NCI-H128 (cell line): ENCODE results near the gene RPS6KA1.
"Not testable (repeated sequence)": the region's sequence is repeated elsewhere in the genome, so short reads cannot be mapped to it uniquely, and the experiment has no call there.

Experiments
- DNase-seq: peaks from one replicate; lab custom pipeline; 2025; ENCODE audit not compliant: unreplicated experiment; lab: John Stamatoyannopoulos, UW

RPS6KA1 gene

DNA sequence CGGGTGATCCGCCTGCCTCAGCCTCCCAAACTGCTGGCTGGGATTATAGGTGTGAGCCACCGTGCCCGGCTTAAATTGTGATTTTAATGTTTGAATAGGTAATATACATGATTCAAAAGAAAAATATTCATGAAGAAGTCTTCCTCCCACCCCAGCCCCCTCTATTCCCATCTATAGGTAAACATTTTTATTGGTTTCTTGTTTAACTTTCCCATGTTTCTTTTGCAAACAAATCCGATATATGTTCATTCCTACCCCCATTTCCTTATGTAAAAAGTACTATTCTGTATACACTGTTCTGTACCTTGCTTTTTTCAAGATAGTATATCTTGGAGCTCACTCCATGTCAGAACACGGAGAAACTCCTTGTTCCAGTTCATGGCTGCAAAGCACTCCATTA is 23.2 kb downstream of the RPS6KA1 start:
- no peak for DNase-seq

DNA sequence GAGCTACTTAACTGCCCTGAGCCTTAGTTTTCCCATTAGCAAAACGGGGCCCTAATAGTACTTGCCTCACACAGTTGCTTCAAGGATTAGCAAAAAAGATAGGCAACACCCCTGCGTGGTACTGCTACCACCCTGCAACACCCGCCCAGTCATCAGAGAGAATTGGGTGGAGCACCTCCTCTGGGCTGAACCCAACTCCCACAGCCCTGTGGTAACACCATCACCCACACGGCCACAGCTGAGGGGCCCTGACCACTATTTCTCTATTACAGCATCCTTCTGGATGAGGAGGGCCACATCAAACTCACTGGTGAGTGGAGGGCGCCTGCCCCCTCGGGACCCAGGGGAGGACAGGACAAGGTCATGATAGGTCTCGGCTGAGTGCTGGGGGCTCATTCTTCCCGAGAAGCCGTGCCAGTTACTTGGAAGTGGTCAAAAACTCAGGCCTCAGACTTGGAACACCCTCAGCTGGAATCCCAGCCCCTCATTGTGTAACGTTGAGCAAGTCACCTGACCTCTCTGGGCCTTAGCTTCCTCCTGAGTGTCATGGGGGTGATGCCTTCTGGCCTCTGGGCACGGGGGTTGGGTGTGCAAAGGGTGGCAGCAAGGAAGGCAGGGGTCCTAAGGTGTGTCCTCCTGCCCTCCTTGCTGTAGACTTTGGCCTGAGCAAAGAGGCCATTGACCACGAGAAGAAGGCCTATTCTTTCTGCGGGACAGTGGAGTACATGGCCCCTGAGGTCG is 24.6 kb downstream of the RPS6KA1 start:
- DNase-seq, result no peak

DNA sequence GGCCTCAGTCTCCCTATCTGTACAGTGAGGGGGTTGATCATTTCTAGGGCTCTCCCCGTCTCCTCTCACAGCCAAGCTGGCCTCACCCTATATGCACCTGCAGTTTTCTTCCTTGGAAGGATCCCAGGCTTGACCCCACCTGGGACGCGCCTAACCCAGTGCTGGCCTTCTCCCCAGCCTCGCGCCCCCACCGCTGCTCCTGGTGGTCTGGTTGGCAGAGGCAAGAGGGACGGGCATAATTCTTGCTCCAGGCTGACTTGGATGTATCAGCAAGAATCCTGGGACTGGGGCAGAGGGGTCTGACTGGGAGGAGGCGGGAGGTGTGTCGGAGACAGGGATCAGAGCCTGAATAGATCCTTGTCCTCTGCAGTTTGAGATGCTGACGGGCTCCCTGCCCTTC is 25.2 kb downstream of the RPS6KA1 start:
- no peak for DNase-seq

DNA sequence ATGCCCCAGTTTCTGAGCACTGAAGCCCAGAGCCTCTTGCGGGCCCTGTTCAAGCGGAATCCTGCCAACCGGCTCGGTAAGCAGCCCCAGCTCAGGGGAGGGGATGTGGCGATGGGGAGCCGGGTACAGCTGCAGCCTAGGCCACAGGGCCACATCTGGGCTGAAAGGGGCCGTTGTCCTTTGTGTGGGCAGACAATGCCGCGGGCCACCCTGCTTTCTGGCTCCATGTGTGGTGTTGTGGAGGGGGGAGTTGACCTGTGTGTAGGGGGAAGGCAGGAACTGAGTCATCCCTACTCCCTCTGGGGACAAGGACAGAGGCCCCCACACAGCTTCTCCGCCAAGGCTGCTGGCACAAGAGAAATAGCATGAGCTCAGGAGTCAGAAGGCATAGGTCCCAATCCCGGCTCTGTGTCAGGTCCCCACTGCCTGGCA is 26.0 kb downstream of the RPS6KA1 start:
- DNase-seq, result no peak

- no peak for DNase-seq
Observed at GRCh38 chr1:26556111-26556510, 26.6 kb downstream of the RPS6KA1 start.

GRCh38 chr1:26557008-26557407 is 27.4 kb downstream of the RPS6KA1 start:
- DNase-seq, result no peak

DNA sequence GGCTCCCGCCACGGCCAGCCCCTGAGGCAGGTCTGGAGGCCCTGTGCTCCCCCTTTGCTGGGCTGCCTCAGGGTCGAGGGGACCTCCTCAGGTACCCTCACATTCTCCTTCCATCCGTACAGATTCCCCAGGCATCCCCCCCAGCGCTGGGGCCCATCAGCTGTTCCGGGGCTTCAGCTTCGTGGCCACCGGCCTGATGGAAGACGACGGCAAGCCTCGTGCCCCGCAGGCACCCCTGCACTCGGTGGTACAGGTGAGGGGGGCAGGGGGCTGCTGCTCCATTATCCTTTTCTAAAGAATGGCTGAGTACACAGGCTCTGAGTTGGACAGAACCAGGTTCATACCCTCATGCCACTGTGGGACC is 29.1 kb downstream of the RPS6KA1 start:
- no peak for DNase-seq

- DNase-seq, result no peak
Observed at GRCh38 chr1:26560403-26560780, 30.8 kb downstream of the RPS6KA1 start.

DNA sequence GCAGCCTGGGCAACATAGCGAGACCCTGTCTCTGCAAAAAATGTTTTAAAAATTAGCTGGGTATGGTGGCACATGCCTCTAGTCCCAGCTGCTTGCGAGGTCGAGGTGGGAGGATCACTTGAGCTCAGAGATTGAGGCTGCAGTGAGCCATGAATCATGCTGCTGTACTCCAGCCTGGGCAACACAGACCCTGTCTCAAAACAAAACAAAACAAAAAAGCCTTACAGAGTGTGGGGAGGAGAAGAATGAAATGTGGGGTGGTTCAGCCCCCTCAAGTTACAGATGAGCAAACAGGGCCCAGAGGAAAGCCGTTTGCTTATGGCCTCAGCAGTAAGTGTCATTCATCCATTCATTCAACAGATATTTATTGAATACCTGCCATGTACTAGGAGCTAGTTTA is 40.7 kb downstream of the RPS6KA1 start:
- DNase-seq, result no peak

- DNase-seq, result no peak
Observed at GRCh38 chr1:26571381-26571780, 41.8 kb downstream of the RPS6KA1 start.

DNA sequence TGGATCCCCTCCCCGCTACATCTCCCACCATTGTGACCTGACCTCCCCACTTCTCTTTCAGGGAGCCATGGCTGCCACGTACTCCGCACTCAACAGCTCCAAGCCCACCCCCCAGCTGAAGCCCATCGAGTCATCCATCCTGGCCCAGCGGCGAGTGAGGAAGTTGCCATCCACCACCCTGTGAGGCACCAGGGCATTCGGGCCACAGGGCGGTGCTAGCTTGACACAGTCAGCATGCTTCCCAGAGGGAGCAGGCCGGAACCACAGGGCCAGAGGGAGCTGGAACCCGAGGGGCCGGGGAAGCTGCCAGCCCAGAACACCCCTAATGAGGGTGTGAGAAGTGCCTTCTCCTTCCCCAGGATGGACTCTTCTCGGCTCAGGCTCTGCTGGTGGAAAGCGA is 44.5 kb downstream of the RPS6KA1 start:
- no peak for DNase-seq

- DNase-seq, result no peak
Observed at GRCh38 chr1:26574719-26575251, 45.2 kb downstream of the RPS6KA1 start.

GRCh38 chr1:26575348-26575747 is 45.8 kb downstream of the RPS6KA1 start:
- no peak for DNase-seq

GRCh38 chr1:26578167-26578566 is 48.6 kb downstream of the RPS6KA1 start:
- DNase-seq, result no peak

- DNase-seq, result no peak
Observed at GRCh38 chr1:26579681-26580111, 50.1 kb downstream of the RPS6KA1 start.

GRCh38 chr1:26580116-26580515 is 50.6 kb downstream of the RPS6KA1 start:
- no peak for DNase-seq

DNA sequence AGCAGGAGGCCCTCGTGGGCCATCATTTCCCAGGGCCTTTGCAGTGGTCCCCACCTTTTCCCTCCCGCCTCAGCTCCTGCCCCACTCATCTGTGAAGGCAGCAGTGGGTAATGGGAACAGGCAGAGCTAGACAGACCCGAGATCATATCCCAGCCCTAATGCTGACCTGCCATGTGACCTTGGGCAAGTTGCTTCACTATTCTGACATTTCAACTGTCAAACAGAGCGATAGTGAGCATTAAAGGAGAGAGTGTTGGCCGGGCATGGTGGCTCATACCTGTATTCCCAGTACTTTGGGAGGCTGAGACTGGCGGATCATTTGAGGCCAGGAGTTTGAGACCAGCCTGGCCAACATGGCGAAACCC is 51.7 kb downstream of the RPS6KA1 start:
- DNase-seq, result no peak

DNA sequence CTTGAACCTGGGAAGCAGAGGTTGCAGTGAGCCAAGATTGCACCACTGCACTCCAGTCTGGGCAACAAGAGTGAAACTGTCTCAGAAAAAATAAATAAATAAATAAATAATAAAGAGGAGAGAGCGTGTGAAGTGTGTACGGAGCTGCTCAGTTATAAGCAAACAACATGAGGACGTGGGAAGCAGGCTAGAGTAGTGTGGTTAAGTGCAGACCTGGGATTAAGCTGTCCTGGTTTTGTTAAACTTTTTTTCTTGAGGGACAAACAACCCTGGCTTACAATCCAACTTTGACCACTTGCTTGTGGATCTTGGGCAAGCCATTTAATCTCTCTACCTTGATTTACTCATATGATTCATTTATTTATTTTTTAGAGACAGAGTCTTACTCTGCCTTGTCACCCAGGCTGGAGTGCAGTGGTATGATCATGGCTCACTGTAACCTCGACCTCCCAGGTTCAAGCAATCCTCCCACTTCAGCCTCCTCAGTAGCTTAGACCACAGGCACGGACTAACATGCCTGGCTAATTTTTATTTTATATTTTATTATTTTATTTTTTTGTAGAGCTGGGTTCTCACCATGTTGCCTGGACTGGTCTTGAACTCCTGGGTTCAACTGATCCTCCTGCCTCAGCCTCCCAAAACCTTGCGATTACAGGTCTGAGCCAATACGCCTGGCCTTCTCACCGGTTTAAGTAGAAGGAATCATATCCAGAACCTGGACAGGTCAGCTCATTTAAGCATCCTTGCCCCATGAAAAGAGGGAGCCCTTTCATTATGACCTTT is 52.7 kb downstream of the RPS6KA1 start:
- no peak for DNase-seq

GRCh38 chr1:26582836-26583460 is 53.4 kb downstream of the RPS6KA1 start:
- DNase-seq, result no peak

GRCh38 chr1:26583646-26584485 is 54.3 kb downstream of the RPS6KA1 start:
- no peak for DNase-seq

DNA sequence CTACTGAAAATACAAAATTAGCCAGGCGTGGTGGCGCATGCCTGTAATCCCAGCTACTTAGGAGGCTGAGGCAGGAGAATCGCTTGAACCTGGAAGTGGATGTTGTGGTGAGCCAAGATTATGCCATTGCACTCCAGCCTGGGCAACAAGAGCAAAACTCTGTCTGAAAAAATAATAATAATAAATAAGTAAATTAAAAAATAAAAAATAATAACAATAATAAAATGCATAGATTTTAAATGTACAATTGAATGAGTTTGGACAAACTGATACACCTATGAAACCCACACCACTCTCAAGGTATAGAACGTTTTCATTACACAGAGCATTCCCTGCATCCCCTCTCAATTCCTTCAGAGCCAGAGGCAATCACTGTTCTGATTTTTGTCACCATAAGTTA is 55.0 kb downstream of the RPS6KA1 start:
- not testable (repeated sequence) for DNase-seq
